Sigmoid colon (tissue), 4 donors: ENCODE results near the gene GRID2.

Experiments used
- POLR2A ChIP-seq, 2 donors: fragments of 450-650 bp; IDR thresholded peaks; one replicate each; pipeline ENCODE4 v1.6.1; 2016; ENCODE audit warnings: antibody characterized with exemption in 2 of 2, mild to moderate bottlenecking in 2 of 2, moderate library complexity in 2 of 2
- POLR2AphosphoS5 ChIP-seq, 4 donors: sonication (generic); formaldehyde crosslinking; IDR thresholded peaks; one replicate each; pipeline ENCODE4 v1.6.1; 2017; ENCODE audit warnings: antibody characterized with exemption in 4 of 4
- TF ChIP-seq, protein P1 (sequence below), 4 experiments: fragments of 450-650 bp in 3 of 4; fragments of 200-600 bp in 1 of 4; IDR thresholded peaks; one replicate each; pipeline ENCODE4 v1.5.1; 2016 to 2019; ENCODE audit warnings: antibody characterized with exemption in 4 of 4, mild to moderate bottlenecking in 3 of 4, moderate library complexity in 2 of 4

- TF ChIP-seq, protein P1, sequence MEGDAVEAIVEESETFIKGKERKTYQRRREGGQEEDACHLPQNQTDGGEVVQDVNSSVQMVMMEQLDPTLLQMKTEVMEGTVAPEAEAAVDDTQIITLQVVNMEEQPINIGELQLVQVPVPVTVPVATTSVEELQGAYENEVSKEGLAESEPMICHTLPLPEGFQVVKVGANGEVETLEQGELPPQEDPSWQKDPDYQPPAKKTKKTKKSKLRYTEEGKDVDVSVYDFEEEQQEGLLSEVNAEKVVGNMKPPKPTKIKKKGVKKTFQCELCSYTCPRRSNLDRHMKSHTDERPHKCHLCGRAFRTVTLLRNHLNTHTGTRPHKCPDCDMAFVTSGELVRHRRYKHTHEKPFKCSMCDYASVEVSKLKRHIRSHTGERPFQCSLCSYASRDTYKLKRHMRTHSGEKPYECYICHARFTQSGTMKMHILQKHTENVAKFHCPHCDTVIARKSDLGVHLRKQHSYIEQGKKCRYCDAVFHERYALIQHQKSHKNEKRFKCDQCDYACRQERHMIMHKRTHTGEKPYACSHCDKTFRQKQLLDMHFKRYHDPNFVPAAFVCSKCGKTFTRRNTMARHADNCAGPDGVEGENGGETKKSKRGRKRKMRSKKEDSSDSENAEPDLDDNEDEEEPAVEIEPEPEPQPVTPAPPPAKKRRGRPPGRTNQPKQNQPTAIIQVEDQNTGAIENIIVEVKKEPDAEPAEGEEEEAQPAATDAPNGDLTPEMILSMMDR (IDR thresholded peaks at IDR 0.05): no peak
- TF ChIP-seq POLR2A (IDR thresholded peaks at IDR 0.05) (no peak), POLR2AphosphoS5 (IDR thresholded peaks at IDR 0.05) (no peak)
Measured at GRCh38 chr4:93730251-93730650, 1426.5 kb downstream of the GRID2 start.
